ENCODE measurements around the gene DTWD2. TPM values are rescaled to one million over a fixed set of nuclear protein-coding genes. Genes with fewer than 3 reads are reported as not detected.

DTWD2 gene
- total RNA-seq, 4 donors from 2014 or later = 6.2 to 14.2 (median 10.9) TPM

DNA sequence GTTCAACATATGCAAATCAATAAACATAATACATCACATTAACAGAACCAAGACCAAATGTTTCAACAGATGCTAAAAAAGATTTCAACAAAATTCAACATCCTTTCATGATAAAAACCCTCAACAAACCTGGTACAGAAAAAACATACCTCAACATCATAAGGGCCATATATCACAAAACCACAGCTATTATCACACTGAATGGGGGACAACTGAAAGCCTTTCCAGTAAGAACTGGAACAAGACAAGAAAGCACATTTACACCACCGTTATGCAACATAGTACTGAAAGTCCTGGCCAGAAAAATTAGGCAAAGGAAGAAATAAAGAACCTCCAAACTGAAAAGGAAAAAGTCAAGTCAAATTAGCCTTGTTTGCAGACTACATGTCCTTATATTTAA is 93.6 kb downstream of the DTWD2 start:
- TF ChIP-seq, protein P1, sequence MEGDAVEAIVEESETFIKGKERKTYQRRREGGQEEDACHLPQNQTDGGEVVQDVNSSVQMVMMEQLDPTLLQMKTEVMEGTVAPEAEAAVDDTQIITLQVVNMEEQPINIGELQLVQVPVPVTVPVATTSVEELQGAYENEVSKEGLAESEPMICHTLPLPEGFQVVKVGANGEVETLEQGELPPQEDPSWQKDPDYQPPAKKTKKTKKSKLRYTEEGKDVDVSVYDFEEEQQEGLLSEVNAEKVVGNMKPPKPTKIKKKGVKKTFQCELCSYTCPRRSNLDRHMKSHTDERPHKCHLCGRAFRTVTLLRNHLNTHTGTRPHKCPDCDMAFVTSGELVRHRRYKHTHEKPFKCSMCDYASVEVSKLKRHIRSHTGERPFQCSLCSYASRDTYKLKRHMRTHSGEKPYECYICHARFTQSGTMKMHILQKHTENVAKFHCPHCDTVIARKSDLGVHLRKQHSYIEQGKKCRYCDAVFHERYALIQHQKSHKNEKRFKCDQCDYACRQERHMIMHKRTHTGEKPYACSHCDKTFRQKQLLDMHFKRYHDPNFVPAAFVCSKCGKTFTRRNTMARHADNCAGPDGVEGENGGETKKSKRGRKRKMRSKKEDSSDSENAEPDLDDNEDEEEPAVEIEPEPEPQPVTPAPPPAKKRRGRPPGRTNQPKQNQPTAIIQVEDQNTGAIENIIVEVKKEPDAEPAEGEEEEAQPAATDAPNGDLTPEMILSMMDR (IDR thresholded peaks at IDR 0.05; ENCODE audit: low read depth) = no peak

DNA sequence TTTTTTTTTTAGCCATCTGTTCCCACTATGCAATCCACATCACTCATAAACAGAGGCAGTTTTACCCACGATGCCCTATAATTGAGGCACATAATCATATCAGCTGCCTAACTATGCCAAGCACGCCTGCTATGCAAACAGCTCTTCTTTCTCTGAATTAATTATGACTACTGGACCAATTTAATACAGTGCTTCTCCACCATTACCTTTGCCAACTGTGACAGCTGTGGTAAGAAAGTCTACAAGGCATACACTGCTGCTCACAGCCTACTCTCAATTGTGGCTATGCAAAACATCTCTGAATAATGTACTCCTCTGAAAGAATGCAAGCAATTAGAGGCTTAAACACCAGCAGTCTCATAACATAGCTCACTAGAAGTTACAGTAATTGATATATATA is 97.1 kb downstream of the DTWD2 start:
- TF ChIP-seq, protein P1 (IDR thresholded peaks at IDR 0.05; ENCODE audit: low read depth) = no peak

DNA sequence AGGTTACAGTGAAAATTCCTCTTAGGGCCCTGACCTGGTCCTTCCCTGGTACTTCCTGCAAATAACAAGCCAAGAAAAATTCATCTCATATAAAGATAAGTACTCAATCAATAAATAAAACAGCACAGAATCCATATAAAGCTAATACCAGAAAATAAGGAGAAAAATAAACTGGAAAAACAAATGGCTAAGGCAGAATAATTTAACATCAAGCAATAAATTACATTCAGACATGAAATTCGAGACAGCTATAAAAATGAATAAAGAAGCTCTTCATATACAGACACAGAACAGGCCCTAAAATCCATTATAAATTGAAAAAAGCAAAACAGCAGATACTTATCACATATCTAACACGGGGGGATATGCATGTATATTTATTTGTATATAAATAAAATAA is 99.2 kb downstream of the DTWD2 start:
- TF ChIP-seq, protein P1 (IDR thresholded peaks at IDR 0.05; ENCODE audit: low read depth) = no peak

DNA sequence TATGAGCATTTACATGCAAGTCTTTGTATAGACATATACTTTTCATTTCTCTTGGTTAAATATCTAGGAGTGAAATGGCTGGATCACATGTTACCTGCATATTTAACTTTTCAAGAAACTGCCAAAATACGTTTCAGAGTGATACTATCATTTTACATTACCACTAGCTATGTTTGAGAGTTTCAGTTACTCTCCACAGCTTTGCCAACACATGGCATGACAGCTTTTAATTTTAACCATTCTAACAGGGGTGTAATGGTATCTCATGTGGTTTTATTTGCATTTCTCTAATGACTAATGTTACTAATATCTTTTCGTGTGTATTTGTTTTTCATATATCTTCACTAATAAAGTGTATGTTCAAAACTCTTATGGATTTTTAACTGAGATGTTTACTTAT is 99.8 kb downstream of the DTWD2 start:
- TF ChIP-seq, protein P1 (IDR thresholded peaks at IDR 0.05; ENCODE audit: low read depth) = no peak

DNA sequence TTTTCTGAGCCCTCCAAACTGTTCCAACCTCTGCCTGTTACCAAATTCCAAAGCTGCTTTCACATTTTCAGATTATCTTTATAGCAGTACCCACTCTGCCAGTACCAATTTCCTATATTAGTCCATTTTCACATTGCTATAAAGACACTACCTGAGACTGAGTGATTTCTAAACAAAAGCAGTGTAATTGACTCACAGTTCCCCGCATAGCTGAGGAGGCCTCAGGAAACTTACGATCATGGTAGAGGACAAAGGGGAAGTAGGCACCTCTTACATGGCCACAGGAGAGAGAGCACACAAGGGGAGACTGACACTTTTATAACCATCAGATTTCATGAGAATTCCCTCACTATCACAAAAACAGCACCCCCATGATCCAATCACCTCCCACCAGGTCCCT is 105.0 kb downstream of the DTWD2 start:
- TF ChIP-seq, protein P1 (IDR thresholded peaks at IDR 0.05; ENCODE audit: low read depth) = no peak

DNA sequence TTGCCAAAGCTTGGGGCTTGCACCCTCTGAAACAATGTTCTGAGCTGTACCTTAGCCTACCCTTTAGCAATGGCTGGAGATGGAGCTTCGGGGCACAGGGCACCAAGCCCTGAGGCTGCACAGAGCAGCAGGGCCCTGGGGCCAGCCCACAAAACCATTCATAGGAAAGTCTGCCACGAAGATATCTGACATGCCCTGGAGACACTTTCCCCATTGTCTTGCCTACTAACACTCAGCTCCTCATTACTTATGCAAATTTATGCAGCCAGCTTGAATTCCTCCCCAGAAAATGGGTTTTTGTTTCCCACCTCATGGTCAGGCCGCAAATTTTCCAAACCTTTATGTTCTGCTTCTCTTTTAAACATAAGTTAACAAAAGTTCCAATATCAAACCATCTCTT is 105.7 kb downstream of the DTWD2 start:
- TF ChIP-seq, protein P1 (IDR thresholded peaks at IDR 0.05; ENCODE audit: low read depth) = no peak

DNA sequence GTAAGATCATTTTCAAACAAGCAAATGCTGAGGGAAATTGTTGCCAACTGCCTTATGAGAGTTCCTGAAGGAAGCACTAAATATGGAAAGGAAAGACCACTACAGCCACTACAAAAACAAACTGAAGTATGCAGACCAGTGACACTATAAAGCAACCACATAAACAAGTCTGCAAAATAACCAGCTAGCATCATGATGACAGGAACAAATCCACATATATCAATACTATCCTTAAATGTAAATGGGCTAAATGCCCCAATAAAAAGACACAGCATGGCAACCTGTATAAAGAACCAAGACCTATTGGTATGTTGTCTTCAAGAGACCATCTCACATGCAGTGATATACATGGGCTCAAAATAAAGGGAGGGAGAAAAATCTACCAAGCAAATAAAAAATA is 113.2 kb downstream of the DTWD2 start:
- TF ChIP-seq, protein P1 (IDR thresholded peaks at IDR 0.05; ENCODE audit: low read depth) = no peak
